Smooth muscle cell (in vitro differentiated cells): ENCODE measurements around the gene CEP55. TPM values are rescaled to one million over a fixed set of nuclear protein-coding genes. Genes with fewer than 3 reads are reported as not detected.

Source experiments
- DNase-seq: peaks from one replicate; lab custom pipeline; 2025; ENCODE audit not compliant: unreplicated experiment; lab: John Stamatoyannopoulos, UW
- H2AFZ ChIP-seq: fragments of 200-600 bp; sonication (generic); 2 replicates; pipeline ENCODE4 v1.6.0; 2016; ENCODE audit warnings: antibody characterized with exemption, low read depth, mild to moderate bottlenecking
- H3F3A ChIP-seq: fragments of 200-600 bp; sonication (generic); 2 replicates; pipeline ENCODE4 v1.6.0; 2017; ENCODE audit warnings: antibody characterized with exemption, low read depth
- H3K27ac ChIP-seq: fragments of 200-600 bp; sonication (generic); 2 replicates; pipeline ENCODE4 v1.5.1; 2016; ENCODE audit warnings: low read depth, mild to moderate bottlenecking
- H3K27me3 ChIP-seq: fragments of 200-600 bp; sonication (generic); 2 replicates; pipeline ENCODE4 v1.6.1; 2016; ENCODE audit warnings: low read depth, mild to moderate bottlenecking
- H3K36me3 ChIP-seq: fragments of 200-600 bp; sonication (generic); 2 replicates; pipeline ENCODE4 v1.5.1; 2016; ENCODE audit warnings: low read depth
- H3K4me1 ChIP-seq: fragments of 200-600 bp; sonication (generic); 2 replicates; pipeline ENCODE4 v1.5.1; 2016; ENCODE audit warnings: low read depth
- H3K4me2 ChIP-seq: fragments of 200-600 bp; sonication (generic); 2 replicates; pipeline ENCODE4 v1.6.0; 2016; ENCODE audit warnings: mild to moderate bottlenecking
- H3K4me3 ChIP-seq: fragments of 200-600 bp; sonication (generic); 2 replicates; pipeline ENCODE4 v1.5.1; 2016; ENCODE audit warnings: mild to moderate bottlenecking
- H3K79me2 ChIP-seq: fragments of 200-600 bp; sonication (generic); 2 replicates; pipeline ENCODE4 v1.6.0; 2016; ENCODE audit warnings: low read depth, mild to moderate bottlenecking
- H3K9ac ChIP-seq: fragments of 200-600 bp; sonication (generic); 2 replicates; pipeline ENCODE4 v1.6.0; 2016; ENCODE audit warnings: low read depth
- H3K9me3 ChIP-seq: fragments of 200-600 bp; sonication (generic); replicated peaks from 2 replicates; pipeline ENCODE4 v1.5.1; 2016; ENCODE audit warnings: low read depth
- H4K20me1 ChIP-seq: fragments of 200-600 bp; sonication (generic); 2 replicates; pipeline ENCODE4 v1.6.0; 2016; ENCODE audit warnings: low read depth
- CTCF ChIP-seq: fragments of 200-600 bp; sonication (generic); IDR thresholded peaks from 2 replicates; pipeline ENCODE4 v1.5.1; 2017; ENCODE audit warnings: borderline replicate concordance, mild to moderate bottlenecking, antibody characterized with exemption; ENCODE audit not compliant: insufficient read depth, poor library complexity, severe bottlenecking
- WGBS: methylation state at CpG from one replicate; pipeline ENCODE4 v1.1.7; 2016; ENCODE audit warnings: low lambda C conversion rate; 5-methylcytosine and 5-hydroxymethylcytosine counted together
- polyA plus RNA-seq: library from polyadenylated mRNA; unstranded; fragments of >200 nt; fragmentation: Nextera tagmentation; extraction: Ambion mirVana; gene quantifications from 2 replicates; pipeline ENCODE4 v1.2.1, GENCODE V29; 2016
- total RNA-seq: library from RNA; depleted of rRNA; stranded (reverse); fragments of >200 nt; gene quantifications from 2 replicates; pipeline ENCODE4 v1.2.3, GENCODE V29; 2014

CEP55 gene
- total and polyA plus RNA-seq, 2 experiments from 2014 or later, result 6.8 to 9.3 TPM

- Histone ChIP-seq H4K20me1 (no peaks in the 10 kb centered on the region), H3K27ac (peak overlapping the region; percentile 97), H3K9me3 (no peaks in the 10 kb centered on the region), H3F3A (peaks cover 32% of the 10 kb centered on the region), H3K4me1 (peaks cover 22% of the 10 kb centered on the region), H3K36me3 (no peaks in the 10 kb centered on the region), H3K4me2 (peak overlapping the region; percentile 56), H3K27me3 (no peaks in the 10 kb centered on the region), H3K4me3 (no peak overlapping the region), H3K79me2 (peaks cover 75% of the 10 kb centered on the region), H3K9ac (peak overlapping the region; percentile 44), H2AFZ (no peak overlapping the region)
- TF ChIP-seq CTCF, result no peak
- WGBS, result 35% methylated on average over 4 of the region's 4 CpGs
- DNase-seq, result no peak
Observed at GRCh38 chr10:93461109-93461806, 35.2 kb upstream of the CEP55 start.

- Histone ChIP-seq H3F3A (peaks cover 32% of the 10 kb centered on the region), H4K20me1 (no peaks in the 10 kb centered on the region), H2AFZ (no peak overlapping the region), H3K36me3 (no peaks in the 10 kb centered on the region), H3K27ac (peak overlapping the region; percentile 97), H3K27me3 (no peaks in the 10 kb centered on the region), H3K9me3 (no peaks in the 10 kb centered on the region), H3K4me1 (peaks cover 22% of the 10 kb centered on the region), H3K4me2 (peak overlapping the region; percentile 56), H3K9ac (peak overlapping the region; percentile 44), H3K79me2 (peaks cover 75% of the 10 kb centered on the region), H3K4me3 (no peak overlapping the region)
- no peak for DNase-seq
- no peak for TF ChIP-seq CTCF
- 100% methylated on average over 1 of the region's 1 CpG for WGBS
Observed at GRCh38 chr10:93461807-93462178, 34.6 kb upstream of the CEP55 start.

- H3K36me3 ChIP-seq, result no peaks in the 10 kb centered on the region
- H3K79me2 ChIP-seq, result peaks cover 72% of the 10 kb centered on the region
- H2AFZ ChIP-seq, result no peak overlapping the region
- peaks cover 32% of the 10 kb centered on the region for H3F3A ChIP-seq
- no peaks in the 10 kb centered on the region for H3K27me3 ChIP-seq
- no peak overlapping the region for H3K9ac ChIP-seq
- no peak for DNase-seq
- peak overlapping the region; percentile 97 for H3K27ac ChIP-seq
- no peaks in the 10 kb centered on the region for H4K20me1 ChIP-seq
- no peaks in the 10 kb centered on the region for H3K9me3 ChIP-seq
- peak overlapping the region; percentile 59 for H3K4me2 ChIP-seq
- 54% methylated on average over 2 of the region's 2 CpGs for WGBS
- no peak overlapping the region for H3K4me3 ChIP-seq
- no peak for TF ChIP-seq CTCF
- H3K4me1 ChIP-seq, result peaks cover 22% of the 10 kb centered on the region
Observed at GRCh38 chr10:93462371-93462770, 34.0 kb upstream of the CEP55 start.

GRCh38 chr10:93462881-93463280 lies 33.5 kb upstream of the CEP55 start:
- H3K79me2 ChIP-seq, result peaks cover 67% of the 10 kb centered on the region

More at GRCh38 chr10:93462881-93463280, 33.5 kb upstream of the CEP55 start:
- 58% methylated on average over 9 of the region's 9 CpGs for WGBS
- peaks cover 21% of the 10 kb centered on the region for H3K4me1 ChIP-seq
- H2AFZ ChIP-seq, result no peak overlapping the region
- H3K36me3 ChIP-seq, result no peaks in the 10 kb centered on the region
- no peak for DNase-seq
- TF ChIP-seq CTCF, result no peak
- peak overlapping the region; percentile 97 for H3K27ac ChIP-seq
- H3K27me3 ChIP-seq, result no peaks in the 10 kb centered on the region
- no peaks in the 10 kb centered on the region for H3K9me3 ChIP-seq
- no peaks in the 10 kb centered on the region for H4K20me1 ChIP-seq
- H3K4me3 ChIP-seq, result no peak overlapping the region
- peaks cover 33% of the 10 kb centered on the region for H3F3A ChIP-seq
- peak overlapping the region; percentile 37 for H3K9ac ChIP-seq
- H3K4me2 ChIP-seq, result peak overlapping the region; percentile 59
